Osteocyte (in vitro differentiated cells): ENCODE measurements around the gene GPX7. TPM values are rescaled to one million over a fixed set of nuclear protein-coding genes. Genes with fewer than 3 reads are reported as not detected.

Experiments
- DNase-seq: peaks from one replicate; pipeline ENCODE4 v3.0.0; 2021; ENCODE audit warnings: mixed read lengths; ENCODE audit not compliant: unreplicated experiment; ENCODE audit errors: extremely low spot score
- H3K27ac Mint-ChIP-seq: one replicate; pipeline ENCODE4 v1.8.0; 2021; ENCODE audit warnings: mild to moderate bottlenecking, mixed read lengths; ENCODE audit not compliant: unreplicated experiment
- H3K27me3 Mint-ChIP-seq: one replicate; pipeline ENCODE4 v1.8.0; 2021; ENCODE audit warnings: mixed read lengths; ENCODE audit not compliant: unreplicated experiment
- H3K36me3 Mint-ChIP-seq: one replicate; pipeline ENCODE4 v1.8.0; 2021; ENCODE audit warnings: mixed read lengths; ENCODE audit not compliant: unreplicated experiment
- H3K4me1 Mint-ChIP-seq: one replicate; pipeline ENCODE4 v1.8.0; 2021; ENCODE audit warnings: mixed read lengths; ENCODE audit not compliant: unreplicated experiment
- H3K4me3 Mint-ChIP-seq: one replicate; pipeline ENCODE4 v1.8.0; 2021; ENCODE audit warnings: mild to moderate bottlenecking, moderate library complexity, mixed read lengths; ENCODE audit not compliant: unreplicated experiment
- H3K9me3 Mint-ChIP-seq: one replicate; pipeline ENCODE4 v1.8.0; 2021; ENCODE audit warnings: mixed read lengths; ENCODE audit not compliant: unreplicated experiment
- CTCF ChIP-seq: fragments of 200-600 bp; sonication (generic); IDR thresholded peaks from 2 replicates; pipeline ENCODE4 v1.5.0; 2021; ENCODE audit warnings: antibody characterized with exemption, mild to moderate bottlenecking, moderate library complexity
- total RNA-seq: library from RNA; stranded (reverse); gene quantifications from 2 replicates; pipeline ENCODE4 v1.2.1, GENCODE V29; 2021

GPX7 gene
- total RNA-seq, 1 donor from 2014 or later, result 36.1 TPM

GRCh38 chr1:52595061-52595460 lies 7.1 kb upstream of the GPX7 start:
- Mint-ChIP-seq H3K9me3 (no peaks in the 10 kb centered on the region), H3K27me3 (peaks cover 8% of the 10 kb centered on the region), H3K4me3 (no peak overlapping the region), H3K36me3 (no peaks in the 10 kb centered on the region), H3K4me1 (peaks cover 7% of the 10 kb centered on the region), H3K27ac (no peak overlapping the region)
- TF ChIP-seq CTCF, result no peak
- no peak for DNase-seq

- H3K27ac Mint-ChIP-seq, result no peak overlapping the region
Observed at GRCh38 chr1:52597912-52598311, 4.3 kb upstream of the GPX7 start.

GRCh38 chr1:52598729-52599128 lies 3.4 kb upstream of the GPX7 start:
- no peaks in the 10 kb centered on the region for H3K9me3 Mint-ChIP-seq
- H3K4me3 Mint-ChIP-seq, result no peak overlapping the region
- H3K36me3 Mint-ChIP-seq, result peaks cover 3% of the 10 kb centered on the region
- peaks cover 15% of the 10 kb centered on the region for H3K4me1 Mint-ChIP-seq
- DNase-seq, result no peak
- peaks cover 8% of the 10 kb centered on the region for H3K27me3 Mint-ChIP-seq
- TF ChIP-seq CTCF, result no peak
- no peak overlapping the region for H3K27ac Mint-ChIP-seq

More at GRCh38 chr1:52597912-52598311, 4.3 kb upstream of the GPX7 start:
- Mint-ChIP-seq H3K27me3 (peaks cover 8% of the 10 kb centered on the region), H3K36me3 (no peaks in the 10 kb centered on the region), H3K4me3 (no peak overlapping the region), H3K9me3 (no peaks in the 10 kb centered on the region), H3K4me1 (peaks cover 7% of the 10 kb centered on the region)
- no peak for TF ChIP-seq CTCF
- DNase-seq, result no peak

- Mint-ChIP-seq H3K9me3 (no peaks in the 10 kb centered on the region), H3K27me3 (peaks cover 8% of the 10 kb centered on the region), H3K27ac (no peak overlapping the region), H3K36me3 (peaks cover 3% of the 10 kb centered on the region), H3K4me3 (no peak overlapping the region), H3K4me1 (peaks cover 18% of the 10 kb centered on the region)
- DNase-seq, result no peak
- no peak for TF ChIP-seq CTCF
Observed at GRCh38 chr1:52599236-52599635, 2.9 kb upstream of the GPX7 start.

- H3K27me3 Mint-ChIP-seq, result peaks cover 5% of the 10 kb centered on the region
- peaks cover 18% of the 10 kb centered on the region for H3K4me1 Mint-ChIP-seq
- H3K4me3 Mint-ChIP-seq, result no peak overlapping the region
- no peak for DNase-seq
- H3K27ac Mint-ChIP-seq, result peak overlapping the region; percentile 41
- no peak for TF ChIP-seq CTCF
- peaks cover 3% of the 10 kb centered on the region for H3K36me3 Mint-ChIP-seq
- no peaks in the 10 kb centered on the region for H3K9me3 Mint-ChIP-seq
Observed at GRCh38 chr1:52600533-52601179, 1.5 kb upstream of the GPX7 start.
